Left renal pelvis (tissue), 4 donors: ENCODE data around the gene TSPAN17. TPM values are rescaled to one million over a fixed set of nuclear protein-coding genes. Genes with fewer than 3 reads are reported as not detected.
"Not testable (repeated sequence)": the region's sequence is repeated elsewhere in the genome, so short reads cannot be mapped to it uniquely, and the experiment has no call there.

ENCODE experiments used
- DNase-seq, 4 donors: peaks; one replicate each; pipeline ENCODE4 v3.0.0-alpha.2; 2013; ENCODE audit warnings: low read depth in 4 of 4, low spot score in 3 of 4
- polyA plus RNA-seq, 4 donors: library from polyadenylated mRNA; unstranded; fragments of 120-200 nt; gene quantifications; one replicate each; pipeline ENCODE4 v1.2.1, GENCODE V29; 2013; ENCODE audit not compliant: insufficient read length in 4 of 4

The TSPAN17 gene
- polyA plus RNA-seq, 4 donors = 27.1 to 32.9 (median 29.8) TPM

DNA sequence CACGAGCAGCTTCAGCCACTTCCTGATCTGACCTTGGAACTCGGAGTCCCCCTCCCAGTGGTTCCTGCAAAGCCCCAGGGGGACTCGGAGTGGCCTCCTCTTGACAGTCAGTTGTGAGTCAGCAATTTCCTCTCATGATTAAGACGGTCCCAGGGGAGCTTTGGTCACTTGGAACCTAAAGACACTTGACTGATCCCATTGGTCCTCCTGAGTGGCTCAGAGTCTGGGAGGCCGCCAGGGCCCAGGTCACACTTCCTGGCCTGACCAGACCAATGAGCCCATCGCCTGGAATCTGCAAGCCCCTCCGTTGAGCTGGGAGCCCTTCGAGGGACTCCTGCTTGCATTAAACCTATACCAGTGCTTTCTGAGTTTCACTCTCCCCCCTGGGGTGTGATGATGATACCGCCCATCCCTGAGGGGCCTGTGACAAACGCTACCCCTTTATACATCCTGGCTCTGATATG, 29.1 kb downstream of the TSPAN17 start:
- DNase-seq = no peak

DNA sequence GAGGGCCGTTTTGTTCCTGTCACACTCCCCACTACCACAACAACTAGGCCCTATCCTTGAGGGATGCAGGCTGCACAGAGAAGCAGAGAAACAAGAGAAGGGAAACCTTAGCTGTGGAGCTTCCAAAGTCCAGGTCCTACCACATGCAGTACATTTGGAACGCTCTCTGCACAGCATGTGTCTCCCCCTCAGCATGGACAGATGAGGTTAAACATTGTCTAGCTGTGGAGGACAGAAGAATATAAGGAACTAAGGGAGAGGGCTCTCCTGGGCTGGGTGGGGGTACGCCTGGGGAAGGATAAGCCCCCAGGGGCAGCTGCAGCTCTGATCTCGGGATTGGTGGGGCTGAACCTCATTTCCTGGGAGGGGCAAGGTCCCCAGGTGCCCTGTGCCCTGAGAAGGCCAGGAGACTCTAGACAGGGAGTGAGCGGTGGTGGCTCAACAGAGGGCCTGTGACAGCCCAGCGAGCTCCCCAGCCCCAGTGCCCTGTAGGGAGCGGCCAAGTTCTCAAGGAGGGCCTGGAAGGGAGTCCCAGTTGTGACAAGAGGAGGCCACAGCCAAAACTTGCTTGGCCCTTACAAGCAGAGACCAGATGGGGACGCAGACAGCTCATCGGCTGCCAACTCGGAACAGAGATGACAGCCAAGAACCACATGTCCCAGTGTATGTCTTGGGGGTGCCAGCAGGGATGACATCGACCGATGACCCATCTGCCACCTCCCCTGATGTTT, 30.1 kb downstream of the TSPAN17 start:
- DNase-seq = no peak

DNA sequence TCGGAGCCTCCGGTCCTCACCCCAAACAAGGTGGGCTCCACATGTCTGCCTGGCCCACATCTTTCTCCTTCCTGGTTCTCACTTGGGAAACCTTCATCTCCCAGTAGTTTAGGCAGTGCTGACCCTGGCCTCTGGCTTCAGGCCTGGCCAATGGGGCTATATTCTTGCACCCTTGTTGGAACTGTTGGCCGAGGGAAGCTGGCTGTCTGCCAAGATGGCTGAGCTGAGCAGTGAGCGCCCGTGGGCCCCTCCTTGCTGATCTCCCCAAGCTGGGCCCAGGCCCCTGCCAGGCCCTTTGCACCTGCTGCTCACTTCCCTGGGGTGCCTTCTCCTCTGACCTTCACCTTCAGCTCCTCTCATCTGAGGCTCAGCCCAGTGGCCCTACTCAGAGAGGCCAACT, 31.3 kb downstream of the TSPAN17 start:
- no peak for DNase-seq

DNA sequence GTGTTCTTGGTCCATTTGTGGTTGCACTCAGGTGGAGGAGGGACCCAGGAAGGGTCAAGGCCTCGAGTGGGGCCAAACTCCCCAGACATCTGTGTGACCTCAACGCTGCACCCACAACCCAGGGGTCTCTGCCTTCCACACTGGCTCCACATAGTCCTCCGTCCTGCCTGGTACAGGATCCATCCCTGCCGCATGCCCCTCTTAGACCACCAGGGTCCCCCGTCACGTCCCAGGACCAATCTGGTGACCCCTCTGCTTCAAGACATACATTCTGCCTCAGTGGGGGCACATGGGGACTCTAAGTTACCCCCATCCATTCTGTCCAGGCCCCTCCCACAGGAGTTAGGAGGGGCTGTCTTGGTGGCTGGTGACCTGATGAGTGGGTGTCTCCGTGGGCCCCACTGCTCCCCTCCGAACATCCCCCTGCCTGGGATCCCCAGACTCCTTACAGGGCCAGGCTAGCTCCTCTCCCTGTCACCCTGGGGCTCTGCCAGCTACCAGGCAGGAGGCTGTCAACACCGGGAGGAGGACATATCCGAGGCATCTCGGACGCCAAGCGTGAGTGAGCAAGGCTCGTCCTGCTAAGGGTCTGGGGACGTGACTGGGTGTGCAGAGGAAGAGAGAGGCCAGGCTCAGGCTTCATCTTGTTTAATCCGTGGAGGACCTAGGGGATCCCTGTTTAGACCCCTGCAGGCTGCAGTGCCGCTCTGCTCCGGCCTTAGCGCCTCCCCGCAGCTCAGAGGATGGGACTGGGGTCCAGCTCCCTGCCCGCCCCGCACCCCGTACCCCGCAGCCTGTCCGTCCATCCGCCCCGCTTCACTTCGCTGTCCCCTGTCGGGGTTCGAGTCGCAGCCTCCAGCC, 32.3 kb downstream of the TSPAN17 start:
- DNase-seq = no peak

DNA sequence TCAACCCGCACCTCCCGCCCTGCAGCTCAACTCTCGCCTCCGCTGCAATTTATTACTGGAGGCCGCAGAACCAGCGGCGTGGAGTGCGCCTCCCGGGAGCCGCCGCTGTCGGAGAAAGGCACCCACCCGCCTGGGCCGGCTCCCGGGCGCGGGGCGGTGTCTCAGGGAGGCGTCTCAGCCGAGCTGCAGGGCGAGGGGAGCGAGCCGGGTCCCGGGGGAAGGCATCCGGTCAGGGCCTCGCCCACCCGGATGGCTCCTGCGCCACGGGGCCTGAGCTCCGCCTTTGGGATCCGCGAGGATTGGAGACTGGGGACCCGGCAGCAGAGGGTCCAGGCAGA, 32.9 kb downstream of the TSPAN17 start:
- no peak for DNase-seq

DNA sequence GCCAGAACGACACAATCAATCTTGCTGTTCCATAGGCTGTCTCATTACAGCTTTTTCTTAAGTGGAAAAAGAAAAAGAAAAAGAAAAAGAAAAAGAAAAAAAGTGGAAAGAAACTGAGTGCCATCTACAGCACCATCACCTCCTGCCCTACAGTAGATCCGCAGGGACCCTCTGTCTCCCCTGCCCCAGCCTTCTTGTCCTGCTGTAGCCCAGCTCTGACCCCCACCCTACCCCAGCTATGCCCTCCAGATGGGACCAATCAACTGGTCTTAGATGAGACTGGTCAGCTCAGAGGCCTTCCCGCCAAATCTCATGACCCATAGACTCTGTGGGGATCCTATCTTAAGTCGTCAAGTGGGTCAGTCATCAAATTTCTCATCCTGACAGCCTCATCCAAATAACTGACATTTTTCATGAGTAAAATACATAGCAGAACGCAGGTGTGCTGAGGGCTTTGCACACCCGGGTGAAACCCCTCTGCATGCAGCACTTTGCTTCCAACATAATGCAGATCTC, 34.8 kb downstream of the TSPAN17 start:
- DNase-seq = no peak

DNA sequence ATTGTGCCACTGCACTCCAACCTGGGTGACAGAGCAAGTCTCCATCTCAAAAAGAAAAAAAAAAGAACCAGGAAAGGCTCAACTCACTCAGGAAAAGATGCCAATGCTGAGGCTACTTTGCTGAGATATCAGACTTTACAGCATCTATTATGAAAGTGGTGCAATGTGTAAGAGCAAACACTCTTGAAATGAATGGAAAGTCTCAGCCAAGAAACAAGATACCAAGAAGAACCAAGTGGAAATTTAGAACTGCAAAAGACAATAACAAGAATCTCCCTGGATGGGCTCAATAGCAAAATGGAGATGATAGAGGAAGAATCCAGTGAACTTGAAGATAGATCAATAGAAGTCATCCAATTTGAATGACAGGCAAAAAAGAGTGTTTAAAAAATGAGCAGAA, 37.7 kb downstream of the TSPAN17 start:
- DNase-seq = no peak

DNA sequence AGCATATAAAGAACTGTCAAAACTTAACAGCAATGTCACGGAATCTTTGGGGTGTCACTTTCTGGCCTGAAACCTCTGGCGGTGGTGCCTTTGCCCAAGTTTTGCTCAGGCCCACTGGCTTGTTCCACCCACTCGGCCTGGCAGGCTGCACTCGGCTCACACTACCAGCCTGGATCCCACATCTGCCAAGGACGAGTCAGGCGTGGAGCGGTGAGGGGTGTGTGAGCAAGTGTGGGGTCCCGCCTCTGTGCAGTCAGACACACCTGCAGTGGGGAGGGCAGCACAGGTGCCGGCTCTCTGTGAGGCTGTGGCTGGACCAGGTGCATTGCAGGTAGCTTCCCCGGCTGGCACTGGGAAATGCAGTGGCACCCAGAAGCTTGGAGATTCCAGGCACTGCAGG, 40.0 kb downstream of the TSPAN17 start:
- DNase-seq = no peak

DNA sequence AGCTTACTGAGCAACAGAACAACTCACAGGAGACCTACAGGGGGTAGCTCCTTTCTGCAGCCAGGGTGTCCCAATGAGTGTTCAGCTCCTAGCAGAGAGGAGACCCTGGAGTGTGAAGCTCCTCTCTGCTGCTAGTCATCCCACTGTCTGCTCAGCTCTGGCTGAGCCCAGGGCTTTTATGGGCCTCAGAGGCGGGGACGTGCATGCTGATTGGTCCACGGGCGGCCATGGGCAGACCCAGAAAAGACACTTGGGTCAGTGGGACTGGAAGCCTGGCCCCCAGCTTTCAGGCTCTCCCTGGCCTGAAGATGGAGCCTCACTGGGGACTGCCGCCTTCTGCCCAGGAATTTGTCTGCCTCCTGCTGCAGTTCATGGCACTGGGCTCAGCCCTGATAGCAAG, 40.6 kb downstream of the TSPAN17 start:
- DNase-seq = no peak

DNA sequence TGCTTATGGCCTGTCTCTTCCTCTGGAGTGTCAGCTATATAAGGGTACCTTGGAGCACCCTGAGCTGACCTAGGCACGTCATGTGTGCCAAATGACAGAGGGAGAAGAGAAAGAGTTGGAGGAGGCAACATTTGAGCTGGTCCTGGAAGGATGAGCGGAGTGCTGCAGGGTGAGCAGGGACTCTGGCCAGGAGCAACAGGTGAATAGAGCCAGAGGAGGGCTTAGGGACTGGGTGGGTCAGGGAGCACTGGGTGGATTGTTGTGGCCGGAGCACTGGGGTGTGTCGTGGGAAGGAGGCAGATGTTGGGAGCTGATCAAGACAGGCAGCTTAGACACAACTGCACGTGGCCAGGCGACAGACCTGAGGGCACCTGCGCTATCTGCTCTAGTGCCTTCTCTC, 43.6 kb downstream of the TSPAN17 start:
- no peak for DNase-seq

DNA sequence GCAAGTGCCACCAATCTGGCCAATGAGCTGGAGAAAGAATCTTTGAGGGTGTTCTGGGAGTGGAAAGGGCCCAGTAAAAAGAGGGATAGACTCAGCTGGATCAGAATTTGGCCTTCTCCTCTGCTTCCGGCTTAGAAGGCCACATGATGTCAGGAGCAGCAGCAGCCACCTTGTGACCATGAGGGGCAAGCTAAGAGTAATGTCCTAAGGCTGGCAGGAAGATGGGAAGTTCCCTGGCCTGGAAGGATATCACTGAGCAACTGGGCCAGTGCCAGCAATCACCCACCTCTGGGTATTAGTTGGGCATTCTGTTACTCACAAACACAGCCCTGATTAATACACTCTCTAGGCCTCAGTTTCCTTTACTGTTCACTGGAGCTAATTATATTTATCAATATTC, 44.2 kb downstream of the TSPAN17 start:
- no peak for DNase-seq

DNA sequence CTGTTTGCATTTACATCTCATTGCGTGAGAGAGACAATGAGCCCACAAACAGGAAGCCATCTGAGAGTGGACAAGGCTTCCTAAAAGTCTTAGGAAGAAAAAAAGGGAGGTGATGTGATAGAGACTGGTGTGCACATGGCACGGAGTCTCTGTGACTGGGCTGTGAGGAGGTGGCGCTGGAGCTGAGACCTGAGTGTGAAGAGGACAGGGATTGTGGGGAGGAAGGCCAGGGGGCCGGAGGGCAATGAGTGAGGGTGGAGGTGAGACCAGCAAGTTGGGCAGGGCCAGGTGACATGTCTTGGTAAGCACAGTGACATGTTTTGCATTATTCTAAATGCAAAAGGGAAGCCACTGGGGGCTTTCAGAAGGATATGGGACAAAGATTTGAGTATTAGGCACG, 45.0 kb downstream of the TSPAN17 start:
- no peak for DNase-seq

DNA sequence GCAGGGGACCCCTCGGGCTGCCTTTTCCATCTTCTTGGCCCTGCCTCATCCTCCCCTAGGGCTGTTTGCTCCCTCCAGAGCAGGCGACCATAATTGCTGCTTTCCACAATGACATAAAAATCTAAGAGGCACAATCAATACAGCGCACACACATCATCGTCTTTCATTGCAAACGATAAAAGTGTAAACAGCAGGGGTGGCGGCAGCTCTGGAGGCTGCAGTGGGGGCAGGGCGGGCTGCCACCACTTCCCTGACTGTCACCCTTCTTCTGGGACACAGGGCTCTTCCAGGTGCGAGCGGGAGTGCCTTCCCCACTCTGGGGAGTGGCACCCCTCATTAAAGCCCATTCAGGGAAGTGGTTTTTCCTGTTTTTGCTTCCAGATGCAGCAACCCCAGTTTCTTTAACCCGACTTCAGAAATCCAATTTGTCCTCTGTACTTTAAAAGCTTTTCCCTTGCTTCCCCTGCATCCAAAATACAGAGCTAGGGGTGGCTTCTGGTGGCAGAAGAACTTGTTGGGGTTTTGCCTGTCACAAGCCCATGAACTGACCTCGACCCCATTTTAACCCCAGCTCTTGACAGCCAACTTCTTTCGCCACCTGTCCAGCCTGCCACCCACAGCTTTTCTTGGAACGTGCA, 45.7 kb downstream of the TSPAN17 start:
- DNase-seq = no peak

DNA sequence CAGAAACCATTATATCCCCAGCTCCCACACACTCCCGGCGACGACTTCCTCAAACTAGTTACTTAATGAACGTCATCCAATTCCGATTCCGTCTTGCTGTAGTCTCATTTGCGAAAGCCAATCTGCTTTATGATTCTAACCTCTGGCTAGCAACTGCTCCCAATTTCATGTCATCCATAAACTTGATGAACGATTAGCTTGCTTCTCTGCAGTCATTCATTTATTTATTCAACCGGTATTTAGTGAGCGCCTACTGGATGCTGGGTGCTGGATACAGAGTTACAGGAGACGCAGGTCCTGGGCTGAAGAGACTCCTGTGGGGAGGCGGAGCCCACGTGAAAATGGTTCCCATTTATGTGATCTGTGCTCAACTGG, 46.2 kb downstream of the TSPAN17 start:
- no peak for DNase-seq

DNA sequence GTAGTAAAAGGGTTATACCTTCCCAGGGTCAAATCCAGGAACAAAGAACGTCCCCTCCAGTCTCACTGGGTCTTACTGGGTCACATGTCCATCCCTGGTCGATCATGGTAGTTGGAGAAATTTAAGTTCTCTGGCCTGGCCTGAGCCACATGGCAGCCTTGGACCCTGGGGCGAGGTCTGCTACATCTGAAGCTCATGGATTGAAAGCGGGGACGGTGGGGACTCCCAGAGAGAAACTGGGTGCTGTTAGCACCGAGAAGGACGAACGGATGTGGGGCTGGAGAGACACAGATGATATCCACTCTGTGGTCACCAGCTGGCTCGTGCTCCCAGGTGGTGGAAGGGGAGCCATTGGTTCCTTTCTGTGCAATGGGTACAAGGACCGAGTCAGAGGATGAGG, 46.9 kb downstream of the TSPAN17 start:
- no peak for DNase-seq

DNA sequence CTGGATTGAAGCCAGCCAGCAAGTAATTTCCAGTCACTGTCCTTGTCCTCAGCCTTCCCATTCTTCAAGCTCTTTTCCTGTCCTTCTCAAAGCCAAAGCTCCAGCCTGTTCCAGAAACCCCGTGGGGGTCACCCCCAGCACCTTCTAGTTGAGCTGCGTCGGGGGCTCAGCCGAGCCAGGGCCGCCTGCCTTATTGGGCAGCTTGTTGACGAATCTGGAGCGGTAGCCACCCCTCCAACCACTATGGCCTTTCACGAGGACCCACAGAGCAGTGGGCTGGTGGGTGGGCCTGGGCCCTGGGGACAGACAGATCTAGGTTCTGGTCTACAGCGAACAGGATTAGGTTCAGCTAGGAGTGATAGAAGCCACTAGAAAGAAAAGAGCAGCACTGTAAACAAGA, 47.3 kb downstream of the TSPAN17 start:
- no peak for DNase-seq

DNA sequence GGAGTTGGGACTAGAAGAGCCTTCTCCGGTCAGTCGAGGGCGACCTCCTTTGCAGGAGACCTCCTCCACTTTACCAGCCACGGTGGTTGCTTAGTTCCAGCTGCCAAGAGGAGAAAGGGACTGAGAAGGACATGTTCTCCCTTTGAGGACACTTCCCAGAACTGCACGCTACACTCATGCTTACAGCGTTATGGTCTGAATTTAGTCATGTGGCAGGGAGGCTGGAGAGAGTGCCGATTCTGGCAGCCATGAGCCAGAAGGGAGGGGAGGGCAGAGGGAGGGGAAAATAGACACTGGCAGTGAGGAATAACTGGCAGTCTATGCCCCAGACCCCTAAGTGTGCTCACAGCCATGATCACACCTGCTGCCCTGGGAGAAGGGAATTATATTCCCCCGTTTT, 47.8 kb downstream of the TSPAN17 start:
- DNase-seq = no peak

DNA sequence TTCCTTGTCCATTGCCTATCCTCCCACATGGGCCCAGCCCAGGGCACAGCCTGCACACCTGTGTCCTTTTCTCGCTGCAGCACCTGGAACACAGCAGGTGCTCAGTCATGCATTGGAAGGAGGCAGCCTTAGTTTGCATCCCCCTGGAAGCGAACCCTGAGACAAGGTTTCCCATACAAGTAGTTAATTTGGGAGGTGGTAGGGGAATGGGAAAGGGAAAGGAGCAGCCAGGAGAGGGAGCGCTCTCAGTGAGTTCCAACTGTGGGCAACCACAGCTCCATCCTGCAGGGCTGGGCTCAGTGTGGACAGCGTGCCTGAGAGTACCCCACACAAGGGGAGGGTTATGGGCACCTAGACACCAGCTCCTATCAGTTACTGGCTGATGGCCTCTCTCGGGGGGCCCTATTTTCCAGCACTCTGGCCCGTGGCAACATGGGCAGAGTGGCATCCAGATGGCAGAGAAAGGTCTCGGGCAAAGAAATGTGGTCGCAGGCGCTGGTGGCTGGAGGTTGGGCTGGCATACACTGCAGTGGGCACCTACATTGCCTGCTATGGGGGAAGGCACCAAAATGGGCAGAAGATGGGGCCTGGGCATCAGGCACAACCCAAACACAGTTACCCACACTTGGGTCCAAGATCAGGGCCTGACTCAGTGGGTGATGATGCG, 50.1 kb downstream of the TSPAN17 start:
- DNase-seq = no peak

DNA sequence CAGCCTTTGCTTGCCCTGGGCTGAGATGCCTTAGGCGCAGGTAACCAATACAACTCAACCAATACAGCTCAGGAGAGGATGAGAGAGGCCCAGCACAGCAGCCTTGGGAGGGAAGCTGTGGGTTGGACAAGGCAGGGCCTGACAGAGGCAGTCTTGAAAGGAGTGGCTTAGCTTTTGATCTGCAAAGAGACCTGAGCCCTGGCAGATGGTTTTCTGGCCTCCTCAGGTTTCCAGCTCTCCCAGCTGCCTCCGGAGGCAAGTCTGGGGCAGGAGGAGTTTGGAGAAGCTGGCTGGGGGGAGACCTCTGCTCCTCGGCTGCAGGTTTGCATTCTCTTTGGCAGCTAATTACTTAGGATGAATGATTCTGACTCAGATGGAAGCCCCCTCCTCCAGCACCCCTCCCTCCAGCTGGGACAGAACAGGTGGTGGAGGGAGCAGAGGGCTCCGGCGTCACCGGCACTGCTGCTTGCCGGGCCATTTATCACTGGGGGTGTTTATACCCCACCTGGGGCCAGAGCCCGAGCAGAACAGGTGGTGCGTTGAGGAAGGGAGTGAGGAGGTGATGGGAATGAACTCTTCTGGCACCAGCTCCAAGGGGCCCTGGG, 50.8 kb downstream of the TSPAN17 start:
- no peak for DNase-seq

DNA sequence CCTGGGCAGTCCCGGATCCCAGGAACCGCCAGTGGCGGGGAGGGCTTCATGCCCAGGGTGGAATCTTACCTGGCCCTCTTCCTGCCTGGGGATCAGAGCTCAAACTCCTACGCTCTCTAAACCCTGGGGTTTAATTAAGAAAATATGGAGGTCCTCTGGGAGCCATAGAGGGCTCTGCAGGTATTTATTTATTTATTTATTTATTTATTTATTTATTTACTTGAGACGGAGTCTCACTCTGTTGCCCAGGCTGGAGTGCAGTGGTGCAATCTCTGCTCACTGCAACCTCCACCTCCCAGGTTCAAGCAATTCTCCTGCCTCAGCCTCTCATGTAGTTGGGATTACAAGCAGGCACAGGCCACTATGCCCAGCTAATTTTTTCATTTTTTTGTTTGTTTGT, 52.2 kb downstream of the TSPAN17 start:
- DNase-seq = not testable (repeated sequence)
